Immature natural killer cell (primary cell): Measurements from ENCODE around the gene KCNT1. TPM values are rescaled to one million over a fixed set of nuclear protein-coding genes. Genes with fewer than 3 reads are reported as not detected.

Experiments used
- DNase-seq, 3 donors: peaks; one replicate each; pipeline ENCODE4 v3.0.0; 2022; ENCODE audit warnings: mixed read lengths in 1 of 3
- H3K27ac Mint-ChIP-seq, 6 donors: one replicate each; pipeline ENCODE4 v1.8.0; 2020; ENCODE audit warnings: mixed read lengths in 6 of 6, mild to moderate bottlenecking in 5 of 6, inconsistent platforms in 4 of 6, moderate library complexity in 3 of 6
- H3K27me3 Mint-ChIP-seq, 3 donors: one replicate each; pipeline ENCODE4 v1.8.0; 2020 to 2021; ENCODE audit warnings: low read depth in 3 of 3, mild to moderate bottlenecking in 3 of 3, mixed read lengths in 3 of 3, moderate library complexity in 3 of 3, inconsistent platforms in 1 of 3
- H3K36me3 Mint-ChIP-seq, 3 donors: one replicate each; pipeline ENCODE4 v1.8.0; 2020; ENCODE audit warnings: mixed read lengths in 3 of 3, inconsistent platforms in 2 of 3, mild to moderate bottlenecking in 2 of 3
- H3K4me1 Mint-ChIP-seq, 2 donors: one replicate each; pipeline ENCODE4 v1.8.0; 2020; ENCODE audit warnings: inconsistent platforms in 2 of 2, mild to moderate bottlenecking in 2 of 2, mixed read lengths in 2 of 2, moderate library complexity in 1 of 2
- H3K4me3 Mint-ChIP-seq, 5 donors: one replicate each; pipeline ENCODE4 v1.8.0; 2020; ENCODE audit warnings: mild to moderate bottlenecking in 5 of 5, mixed read lengths in 5 of 5, inconsistent platforms in 3 of 5, moderate library complexity in 3 of 5
- H3K9me3 Mint-ChIP-seq, 6 donors: one replicate each; pipeline ENCODE4 v1.8.0; 2020; ENCODE audit warnings: mild to moderate bottlenecking in 6 of 6, mixed read lengths in 6 of 6, inconsistent platforms in 4 of 6, moderate library complexity in 3 of 6
- polyA plus RNA-seq, 3 donors: library from polyadenylated mRNA; unstranded; fragments of 300-500 nt; fragmentation: Illumina TruSeq; gene quantifications; one replicate each; pipeline ENCODE4 v1.2.3, GENCODE V29; 2021

Gene KCNT1
- polyA plus RNA-seq, 3 donors from 2014 or later: not detected

GRCh38 chr9:135732569-135733257, 30.7 kb downstream of the KCNT1 start:
- H3K9me3 Mint-ChIP-seq: peaks cover 0 to 3% (median 0%) of the 10 kb centered on the region in 6 donors
- no peak overlapping the region for H3K27ac Mint-ChIP-seq
- H3K4me3 Mint-ChIP-seq: no peak overlapping the region
- H3K36me3 Mint-ChIP-seq: no peaks in the 10 kb centered on the region
- H3K4me1 Mint-ChIP-seq: peaks cover 0 to 1% of the 10 kb centered on the region in 2 donors
- DNase-seq: no peak
- peaks cover 0 to 21% (median 7%) of the 10 kb centered on the region in 3 donors for H3K27me3 Mint-ChIP-seq

GRCh38 chr9:135734616-135735144, 32.7 kb downstream of the KCNT1 start:
- Mint-ChIP-seq H3K4me3 (no peak overlapping the region), H3K27me3 (peaks cover 2 to 18% (median 7%) of the 10 kb centered on the region in 3 donors), H3K27ac (no peak overlapping the region), H3K9me3 (peaks cover 0 to 3% (median 0%) of the 10 kb centered on the region in 6 donors), H3K4me1 (peaks cover 0 to 1% of the 10 kb centered on the region in 2 donors), H3K36me3 (no peaks in the 10 kb centered on the region)
- no peak for DNase-seq

GRCh38 chr9:135736272-135736978, 34.4 kb downstream of the KCNT1 start:
- Mint-ChIP-seq H3K9me3 (peaks cover 0 to 3% (median 0%) of the 10 kb centered on the region in 6 donors), H3K4me3 (no peak overlapping the region), H3K4me1 (no peaks in the 10 kb centered on the region), H3K36me3 (no peaks in the 10 kb centered on the region), H3K27ac (no peak overlapping the region), H3K27me3 (peaks cover 2 to 8% (median 6%) of the 10 kb centered on the region in 3 donors)
- no peak for DNase-seq

- Mint-ChIP-seq H3K27ac (no peak overlapping the region), H3K4me1 (no peaks in the 10 kb centered on the region), H3K36me3 (no peaks in the 10 kb centered on the region), H3K4me3 (no peak overlapping the region), H3K9me3 (peaks cover 0 to 2% (median 0%) of the 10 kb centered on the region in 6 donors), H3K27me3 (peaks cover 2 to 6% (median 6%) of the 10 kb centered on the region in 3 donors)
- DNase-seq: no peak
These were observed 35.2 kb downstream of the KCNT1 start for GRCh38 chr9:135736979-135737839.

- H3K27ac Mint-ChIP-seq: no peak overlapping the region
- H3K27me3 Mint-ChIP-seq: peaks cover 2 to 3% (median 2%) of the 10 kb centered on the region in 3 donors
- no peaks in the 10 kb centered on the region for H3K36me3 Mint-ChIP-seq
- H3K4me1 Mint-ChIP-seq: no peaks in the 10 kb centered on the region
- H3K9me3 Mint-ChIP-seq: peaks cover 0 to 2% (median 0%) of the 10 kb centered on the region in 6 donors
- no peak for DNase-seq
- H3K4me3 Mint-ChIP-seq: no peak overlapping the region
These were observed 36.0 kb downstream of the KCNT1 start for GRCh38 chr9:135737840-135738521.

- Mint-ChIP-seq H3K27ac (no peak overlapping the region), H3K4me3 (no peak overlapping the region), H3K36me3 (no peaks in the 10 kb centered on the region), H3K4me1 (no peaks in the 10 kb centered on the region), H3K9me3 (no peaks in the 10 kb centered on the region), H3K27me3 (peaks cover 0 to 2% (median 2%) of the 10 kb centered on the region in 3 donors)
- no peak for DNase-seq
These were observed 37.6 kb downstream of the KCNT1 start for GRCh38 chr9:135739271-135740220.

- no peak overlapping the region for H3K4me3 Mint-ChIP-seq
These were observed 39.6 kb downstream of the KCNT1 start for GRCh38 chr9:135741276-135742219.

GRCh38 chr9:135743021-135743420, 41.0 kb downstream of the KCNT1 start:
- H3K27ac Mint-ChIP-seq: no peak overlapping the region
- H3K36me3 Mint-ChIP-seq: no peaks in the 10 kb centered on the region

More at GRCh38 chr9:135741276-135742219, 39.6 kb downstream of the KCNT1 start:
- Mint-ChIP-seq H3K27me3 (peaks cover 0 to 2% (median 2%) of the 10 kb centered on the region in 3 donors), H3K9me3 (no peaks in the 10 kb centered on the region), H3K36me3 (no peaks in the 10 kb centered on the region), H3K27ac (no peak overlapping the region), H3K4me1 (no peaks in the 10 kb centered on the region)
- no peak for DNase-seq

GRCh38 chr9:135743546-135744332, 41.8 kb downstream of the KCNT1 start:
- peaks cover 0 to 2% (median 0%) of the 10 kb centered on the region in 3 donors for H3K27me3 Mint-ChIP-seq
- no peak overlapping the region for H3K27ac Mint-ChIP-seq
- no peak overlapping the region for H3K4me3 Mint-ChIP-seq
- H3K36me3 Mint-ChIP-seq: no peaks in the 10 kb centered on the region
- H3K9me3 Mint-ChIP-seq: no peaks in the 10 kb centered on the region
- no peaks in the 10 kb centered on the region for H3K4me1 Mint-ChIP-seq
- DNase-seq: no peak

More at GRCh38 chr9:135743021-135743420, 41.0 kb downstream of the KCNT1 start:
- peaks cover 0 to 2% (median 2%) of the 10 kb centered on the region in 3 donors for H3K27me3 Mint-ChIP-seq
- H3K4me3 Mint-ChIP-seq: no peak overlapping the region
- no peaks in the 10 kb centered on the region for H3K9me3 Mint-ChIP-seq
- no peak for DNase-seq
- H3K4me1 Mint-ChIP-seq: no peaks in the 10 kb centered on the region

GRCh38 chr9:135744333-135745070, 42.5 kb downstream of the KCNT1 start:
- Mint-ChIP-seq H3K36me3 (no peaks in the 10 kb centered on the region), H3K27ac (no peak overlapping the region), H3K9me3 (no peaks in the 10 kb centered on the region), H3K27me3 (peaks cover 0 to 2% (median 0%) of the 10 kb centered on the region in 3 donors), H3K4me1 (no peaks in the 10 kb centered on the region), H3K4me3 (no peak overlapping the region)
- no peak for DNase-seq
